ENCODE measurements around the gene CST5.

DNA sequence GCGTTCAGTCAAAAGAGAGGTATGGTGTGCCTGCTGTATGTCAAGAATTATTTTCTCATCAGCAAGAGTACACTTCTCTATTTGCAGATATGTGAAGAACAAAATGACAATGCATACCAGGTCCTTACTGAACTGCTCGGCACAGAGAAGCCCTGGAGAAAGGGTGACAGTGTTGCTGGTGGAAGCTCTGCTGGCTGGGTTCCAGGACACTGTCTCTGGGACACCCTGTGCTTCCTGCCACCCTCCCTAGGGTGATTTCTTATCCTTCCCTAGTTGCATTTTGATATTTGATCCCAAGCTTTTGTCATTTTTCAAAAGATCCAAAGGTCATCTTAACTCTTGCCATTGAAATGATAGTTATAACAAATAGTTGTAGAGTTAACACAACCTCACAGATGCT lies 8.3 kb upstream of the CST5 start:
- TF ChIP-seq, protein P1, sequence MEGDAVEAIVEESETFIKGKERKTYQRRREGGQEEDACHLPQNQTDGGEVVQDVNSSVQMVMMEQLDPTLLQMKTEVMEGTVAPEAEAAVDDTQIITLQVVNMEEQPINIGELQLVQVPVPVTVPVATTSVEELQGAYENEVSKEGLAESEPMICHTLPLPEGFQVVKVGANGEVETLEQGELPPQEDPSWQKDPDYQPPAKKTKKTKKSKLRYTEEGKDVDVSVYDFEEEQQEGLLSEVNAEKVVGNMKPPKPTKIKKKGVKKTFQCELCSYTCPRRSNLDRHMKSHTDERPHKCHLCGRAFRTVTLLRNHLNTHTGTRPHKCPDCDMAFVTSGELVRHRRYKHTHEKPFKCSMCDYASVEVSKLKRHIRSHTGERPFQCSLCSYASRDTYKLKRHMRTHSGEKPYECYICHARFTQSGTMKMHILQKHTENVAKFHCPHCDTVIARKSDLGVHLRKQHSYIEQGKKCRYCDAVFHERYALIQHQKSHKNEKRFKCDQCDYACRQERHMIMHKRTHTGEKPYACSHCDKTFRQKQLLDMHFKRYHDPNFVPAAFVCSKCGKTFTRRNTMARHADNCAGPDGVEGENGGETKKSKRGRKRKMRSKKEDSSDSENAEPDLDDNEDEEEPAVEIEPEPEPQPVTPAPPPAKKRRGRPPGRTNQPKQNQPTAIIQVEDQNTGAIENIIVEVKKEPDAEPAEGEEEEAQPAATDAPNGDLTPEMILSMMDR (IDR thresholded peaks at IDR 0.05) = no peak
- no peak for TF ChIP-seq POLR2A (IDR thresholded peaks at IDR 0.05)

All from prostate gland (tissue), 2 donors.